Upper lobe of left lung (tissue), 6 donors: ENCODE results near the gene RSPH9. TPM values are rescaled to one million over a fixed set of nuclear protein-coding genes. Genes with fewer than 3 reads are reported as not detected.

Experiments used
- ATAC-seq, 2 donors: fragments of 200-7000 bp; cut with Tn5 transposase; one replicate each; pipeline ENCODE4 v1.9.1; 2022; ENCODE audit warnings: mild to moderate bottlenecking in 2 of 2, moderate library complexity in 2 of 2; ENCODE audit not compliant: low FRiP score in 2 of 2
- DNase-seq, 2 donors: peaks; one replicate each; pipeline ENCODE4 v3.0.0-alpha.2; 2019 to 2020
- H3K27ac ChIP-seq, 4 donors: fragments of 200-600 bp; sonication (generic); one replicate each; pipeline ENCODE4 v1.5.1; 2016 to 2019
- H3K27me3 ChIP-seq, 4 donors: fragments of 200-600 bp; sonication (generic); one replicate each; pipeline ENCODE4 v1.5.1; 2017 to 2019
- H3K36me3 ChIP-seq, 4 donors: fragments of 200-600 bp; sonication (generic); one replicate each; pipeline ENCODE4 v1.5.1; 2016 to 2019
- H3K4me1 ChIP-seq, 4 donors: fragments of 200-600 bp; sonication (generic); one replicate each; pipeline ENCODE4 v1.5.1; 2018 to 2019
- H3K4me3 ChIP-seq, 4 donors: fragments of 200-600 bp; sonication (generic); one replicate each; pipeline ENCODE4 v1.5.1; 2017 to 2019; ENCODE audit warnings: mild to moderate bottlenecking in 2 of 4, moderate library complexity in 1 of 4
- H3K9me3 ChIP-seq, 4 donors: fragments of 200-600 bp; sonication (generic); one replicate each; pipeline ENCODE4 v1.5.1; 2018 to 2019
- CTCF ChIP-seq, 6 experiments: fragments of 450-650 bp in 4 of 6; fragments of 200-600 bp in 2 of 6; sonication (generic) in 2 of 6; IDR thresholded peaks; one replicate each; pipeline ENCODE4 v1.5.1; 2016 to 2019; ENCODE audit warnings: antibody characterized with exemption in 6 of 6
- EP300 ChIP-seq, 4 donors: sonication (generic); formaldehyde crosslinking; IDR thresholded peaks; one replicate each; pipeline ENCODE4 v1.5.1; 2017; ENCODE audit warnings: antibody characterized with exemption in 4 of 4, control low read depth in 2 of 4
- POLR2A ChIP-seq, 4 donors: fragments of 450-650 bp; IDR thresholded peaks; one replicate each; pipeline ENCODE4 v1.5.1; 2016 to 2017; ENCODE audit warnings: antibody characterized with exemption in 4 of 4, mild to moderate bottlenecking in 2 of 4
- POLR2AphosphoS5 ChIP-seq, 2 donors: sonication (generic); formaldehyde crosslinking; IDR thresholded peaks; one replicate each; pipeline ENCODE4 v1.5.1; 2017; ENCODE audit warnings: antibody characterized with exemption in 2 of 2
- WGBS, 2 donors: methylation state at CpG; one replicate each; pipeline ENCODE4 v1.1.5; 2017 to 2018; 5-methylcytosine and 5-hydroxymethylcytosine counted together
- total RNA-seq, 6 donors: library from RNA; depleted of rRNA in 4 of 6; stranded (reverse); fragments of >200 nt in 4 of 6; gene quantifications; one replicate each; pipeline versions ENCODE4 v1.1.0 to v1.2.1, GENCODE V29; 2016 to 2021
- donor health status: DM: no; HTN: no; CAD: no; lungs with moderate emphysema.
- donor health status: DM: no; HTN: yes; CAD: no; lungs with severe emphysema.

The RSPH9 gene
- total RNA-seq, 6 donors from 2014 or later = 0.20 to 4.2 (median 2.1) TPM

- Histone ChIP-seq H3K27ac (peak overlapping the region in 3 of 4 donors; percentile 15 to 70 (median 27)), H3K27me3 (no peaks in the 10 kb centered on the region), H3K36me3 (no peaks in the 10 kb centered on the region), H3K4me1 (peaks cover 7 to 20% (median 15%) of the 10 kb centered on the region in 4 donors), H3K4me3 (no peak overlapping the region), H3K9me3 (no peaks in the 10 kb centered on the region)
- no peak for ATAC-seq
- WGBS, 2 donors = 67 to 75% methylated on average over 5 to 9 of the region's 9 CpGs
- peak in 1 of 2 donors; percentile 86 for DNase-seq
- TF ChIP-seq CTCF (IDR thresholded peaks at IDR 0.05) (no peak), EP300 (IDR thresholded peaks at IDR 0.05) (no peak), POLR2A (IDR thresholded peaks at IDR 0.05) (no peak), POLR2AphosphoS5 (IDR thresholded peaks at IDR 0.05) (no peak)
These were observed 71.3 kb downstream of the RSPH9 start for GRCh38 chr6:43716099-43716498.

DNA sequence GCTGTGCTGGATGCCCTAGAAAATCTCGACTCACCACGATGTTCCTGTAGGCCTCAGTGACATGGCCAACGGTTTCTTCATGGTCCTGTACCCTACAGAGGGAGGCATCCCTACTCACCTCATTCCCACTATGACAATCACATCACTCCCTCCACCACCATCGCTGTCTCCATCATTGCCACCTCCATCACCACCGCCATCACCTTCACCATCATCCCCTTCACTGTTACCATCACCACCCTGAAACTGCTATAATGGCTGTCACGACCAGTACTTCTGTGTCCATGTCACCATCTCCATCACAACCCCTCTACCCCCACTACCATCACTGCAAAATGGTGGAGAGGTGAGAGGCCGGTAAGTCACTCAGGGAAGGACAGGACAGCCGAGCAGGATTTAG is 72.6 kb downstream of the RSPH9 start:
- Histone ChIP-seq H3K4me3 (no peak overlapping the region), H3K27me3 (no peaks in the 10 kb centered on the region), H3K27ac (peak overlapping the region; percentile 5 to 70 (median 30)), H3K36me3 (no peaks in the 10 kb centered on the region), H3K4me1 (peaks cover 7 to 20% (median 15%) of the 10 kb centered on the region in 4 donors), H3K9me3 (no peaks in the 10 kb centered on the region)
- TF ChIP-seq POLR2AphosphoS5 (IDR thresholded peaks at IDR 0.05) (no peak), EP300 (IDR thresholded peaks at IDR 0.05) (no peak), CTCF (IDR thresholded peaks at IDR 0.05) (no peak), POLR2A (IDR thresholded peaks at IDR 0.05) (no peak)
- ATAC-seq = no peak
- whole genome bisulfite sequencing, 2 donors = 88 to 92% methylated on average over 8 of the region's 8 CpGs
- DNase-seq = no peak

- 63 to 70% methylated on average over 4 to 12 of the region's 12 CpGs for WGBS, 2 donors
- peak overlapping the region; percentile 5 to 70 (median 52) for H3K27ac ChIP-seq
- ATAC-seq (peak in 1 of 2 donors; percentile 93), DNase-seq (peak; percentile 38 to 85)
- no peaks in the 10 kb centered on the region for H3K27me3 ChIP-seq
- H3K36me3 ChIP-seq = no peaks in the 10 kb centered on the region
- TF ChIP-seq EP300 (IDR thresholded peaks at IDR 0.05) = peak in 1 of 4 donors; percentile 38
- no peak for TF ChIP-seq CTCF (IDR thresholded peaks at IDR 0.05)
- no peak for TF ChIP-seq POLR2A (IDR thresholded peaks at IDR 0.05)
- TF ChIP-seq POLR2AphosphoS5 (IDR thresholded peaks at IDR 0.05) = peak in 1 of 2 donors; percentile 63
- H3K4me1 ChIP-seq = peaks cover 7 to 20% (median 15%) of the 10 kb centered on the region in 4 donors
- H3K4me3 ChIP-seq = no peak overlapping the region
- no peaks in the 10 kb centered on the region for H3K9me3 ChIP-seq
These were observed 73.0 kb downstream of the RSPH9 start for GRCh38 chr6:43717822-43718221.

GRCh38 chr6:43718387-43719105 is 73.7 kb downstream of the RSPH9 start:
- Histone ChIP-seq H3K27me3 (no peaks in the 10 kb centered on the region), H3K9me3 (no peaks in the 10 kb centered on the region), H3K36me3 (no peaks in the 10 kb centered on the region), H3K27ac (peak overlapping the region; percentile 2 to 70 (median 52)), H3K4me3 (no peak overlapping the region), H3K4me1 (peaks cover 7 to 21% (median 16%) of the 10 kb centered on the region in 4 donors)
- TF ChIP-seq EP300 (IDR thresholded peaks at IDR 0.05) (no peak), POLR2A (IDR thresholded peaks at IDR 0.05) (no peak), CTCF (IDR thresholded peaks at IDR 0.05) (no peak), POLR2AphosphoS5 (IDR thresholded peaks at IDR 0.05) (no peak)
- 70 to 83% methylated on average over 9 to 13 of the region's 13 CpGs for WGBS, 2 donors
- DNase-seq = no peak
- no peak for ATAC-seq
